ENCODE results near the gene SLC25A38.

The SLC25A38 gene

DNA sequence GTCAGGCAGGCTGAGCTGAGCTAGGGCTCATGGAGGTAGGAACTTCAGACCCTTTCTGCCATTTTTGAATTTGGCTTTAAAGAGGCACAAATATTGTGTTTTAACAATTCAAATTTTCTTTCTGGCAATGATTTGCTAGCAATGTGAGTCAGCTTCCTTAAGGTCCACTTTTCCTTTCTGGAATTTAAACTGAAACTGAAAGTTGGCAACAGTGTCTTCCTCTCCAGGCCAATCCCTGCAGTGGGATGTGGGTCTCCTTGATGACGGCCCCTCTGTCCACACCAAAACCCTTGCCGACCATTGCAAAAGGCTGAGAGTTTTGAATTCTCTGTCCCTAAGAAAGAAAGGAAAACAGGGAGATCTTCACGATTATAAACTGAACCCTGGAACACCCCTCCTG lies 50.5 kb downstream of the SLC25A38 start:
- DNase-seq (ENCODE audit: low read depth, low spot score), result no peak

DNA sequence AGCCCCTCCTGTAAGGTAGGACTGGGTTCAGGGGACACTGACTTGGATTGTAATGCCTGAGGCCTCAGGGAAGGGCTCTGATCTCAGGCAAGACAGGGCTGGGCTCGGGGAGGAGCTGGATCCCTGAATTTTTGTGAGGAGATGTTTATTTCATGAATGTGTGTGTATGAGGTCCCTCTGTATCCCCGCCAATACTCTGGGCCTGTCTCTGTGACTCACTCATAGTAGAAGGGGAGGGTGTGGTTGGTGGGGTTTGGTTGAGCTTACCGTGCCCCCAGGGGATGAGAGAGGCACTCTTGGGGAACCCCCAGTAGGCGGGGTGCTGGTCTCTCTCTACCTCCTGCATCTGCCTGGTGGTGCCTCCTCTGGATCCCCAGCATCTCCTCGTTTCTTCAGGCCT lies 51.4 kb downstream of the SLC25A38 start:
- DNase-seq (ENCODE audit: low read depth, low spot score), result no peak

- DNase-seq (ENCODE audit: low read depth, low spot score), result no peak
Measured at GRCh38 chr3:39435006-39435748, 52.0 kb downstream of the SLC25A38 start.

- no peak for DNase-seq (ENCODE audit: low read depth, low spot score)
Measured at GRCh38 chr3:39438880-39439279, 55.7 kb downstream of the SLC25A38 start.

DNA sequence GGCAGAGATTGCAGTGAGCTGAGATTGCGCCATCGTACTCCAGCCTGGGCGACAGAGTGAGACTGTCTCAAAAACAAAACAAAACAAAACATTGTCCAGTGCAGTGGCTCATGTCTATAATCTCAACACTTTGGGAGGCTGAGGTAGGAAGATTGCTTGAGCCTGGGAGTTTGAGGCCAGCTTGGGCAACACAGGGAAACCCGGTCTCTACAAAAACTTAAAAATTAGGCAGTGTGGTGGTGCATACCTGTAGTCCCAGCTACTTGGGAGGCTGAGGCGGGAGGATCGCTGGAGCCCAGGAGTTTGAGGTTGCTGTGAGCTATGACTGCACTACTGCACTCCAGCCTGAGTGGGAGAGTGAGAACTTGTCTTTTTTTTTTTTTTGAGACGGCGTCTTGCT lies 57.1 kb downstream of the SLC25A38 start:
- DNase-seq (ENCODE audit: low read depth, low spot score), result no peak

DNA sequence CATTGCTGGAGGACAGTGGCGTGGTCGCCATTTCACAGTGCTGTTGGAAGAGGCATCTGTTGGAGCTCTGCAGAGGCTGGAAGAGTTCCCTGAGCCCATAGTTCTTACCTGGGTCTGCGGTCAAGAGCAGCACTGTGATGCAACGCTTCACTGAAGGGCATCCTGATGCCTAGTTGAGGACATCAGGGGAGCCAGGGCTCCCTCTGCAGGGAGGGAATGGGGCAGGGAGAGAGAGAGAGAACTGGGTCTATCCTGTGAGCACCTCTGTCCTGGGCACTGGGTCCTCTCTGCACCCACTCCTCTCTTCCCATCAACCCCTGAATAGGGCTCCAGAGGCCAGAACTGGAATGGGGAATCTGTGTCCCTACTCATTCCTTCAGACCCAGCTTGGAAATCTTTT lies 60.4 kb downstream of the SLC25A38 start:
- DNase-seq (ENCODE audit: low read depth, low spot score), result no peak

DNA sequence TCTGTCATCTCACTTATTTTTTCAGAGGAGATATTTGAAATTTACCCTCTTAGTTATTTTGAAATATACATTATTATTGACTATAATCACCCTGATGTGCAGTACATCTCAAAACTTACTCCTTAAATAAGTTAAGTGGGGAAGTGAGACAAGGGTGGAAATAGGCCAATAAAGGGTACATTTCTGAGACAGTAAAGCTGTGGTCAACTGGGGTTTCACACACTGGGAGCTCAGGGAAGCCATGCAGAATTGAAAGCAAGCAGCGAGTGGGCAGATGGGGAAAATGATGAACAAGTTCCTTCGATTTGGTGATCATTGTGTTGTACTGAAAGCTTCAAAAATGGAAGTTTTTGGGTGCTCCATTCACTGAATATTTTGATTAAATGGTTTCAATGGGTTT lies 62.8 kb downstream of the SLC25A38 start:
- DNase-seq (ENCODE audit: low read depth, low spot score), result no peak

GRCh38 chr3:39446444-39446843 lies 63.3 kb downstream of the SLC25A38 start:
- DNase-seq (ENCODE audit: low read depth, low spot score), result no peak
